Dermis blood vessel endothelial cell (primary cell): Measurements from ENCODE around the gene RAB19. TPM values are rescaled to one million over a fixed set of nuclear protein-coding genes. Genes with fewer than 3 reads are reported as not detected.
"Not testable (repeated sequence)": the region's sequence is repeated elsewhere in the genome, so short reads cannot be mapped to it uniquely, and the experiment has no call there.

Source experiments
- DNase-seq: peaks from one replicate; pipeline ENCODE4 v3.0.0; 2010
- total RNA-seq: library from RNA; depleted of rRNA; stranded (reverse); fragments of >200 nt; gene quantifications from 2 replicates; pipeline ENCODE4 v1.2.3, GENCODE V29; 2014

Gene RAB19
- total RNA-seq, 1 donor from 2014 or later: not detected

GRCh38 chr7:140402178-140402835 is 1.6 kb upstream of the RAB19 start:
- no peak for DNase-seq

GRCh38 chr7:140404565-140405065 is 757 bp downstream of the RAB19 start:
- DNase-seq: no peak

- DNase-seq: no peak
These were observed 11.5 kb downstream of the RAB19 start for GRCh38 chr7:140415361-140415760.

GRCh38 chr7:140415816-140416215 is 12.0 kb downstream of the RAB19 start:
- DNase-seq: not testable (repeated sequence)

- DNase-seq: no peak
These were observed 12.7 kb downstream of the RAB19 start for GRCh38 chr7:140416560-140416959.

- DNase-seq: no peak
These were observed 13.7 kb downstream of the RAB19 start for GRCh38 chr7:140417456-140418155.

- not testable (repeated sequence) for DNase-seq
These were observed 14.3 kb downstream of the RAB19 start for GRCh38 chr7:140418156-140418472.

- DNase-seq: no peak
These were observed 14.8 kb downstream of the RAB19 start for GRCh38 chr7:140418653-140419052.

- no peak for DNase-seq
These were observed 17.7 kb downstream of the RAB19 start for GRCh38 chr7:140421521-140421920.

GRCh38 chr7:140423501-140423900 is 19.6 kb downstream of the RAB19 start:
- no peak for DNase-seq

- peak; percentile 21 for DNase-seq
These were observed 21.9 kb downstream of the RAB19 start for GRCh38 chr7:140425718-140426117.

GRCh38 chr7:140426130-140426529 is 22.3 kb downstream of the RAB19 start:
- peak; percentile 21 for DNase-seq

GRCh38 chr7:140433396-140433795 is 29.5 kb downstream of the RAB19 start:
- DNase-seq: no peak

GRCh38 chr7:140435252-140435895 is 31.5 kb downstream of the RAB19 start:
- no peak for DNase-seq

- DNase-seq: no peak
These were observed 35.5 kb downstream of the RAB19 start for GRCh38 chr7:140439359-140439758.

- DNase-seq: no peak
These were observed 36.7 kb downstream of the RAB19 start for GRCh38 chr7:140440593-140440992.

- no peak for DNase-seq
These were observed 37.7 kb downstream of the RAB19 start for GRCh38 chr7:140441519-140441918.

GRCh38 chr7:140446467-140446866 is 42.6 kb downstream of the RAB19 start:
- DNase-seq: no peak

GRCh38 chr7:140447841-140448240 is 44.0 kb downstream of the RAB19 start:
- no peak for DNase-seq

GRCh38 chr7:140448781-140449480 is 45.1 kb downstream of the RAB19 start:
- DNase-seq: no peak

GRCh38 chr7:140451716-140452115 is 47.9 kb downstream of the RAB19 start:
- DNase-seq: no peak

GRCh38 chr7:140453273-140453672 is 49.4 kb downstream of the RAB19 start:
- DNase-seq: no peak
